ENCODE measurements around the gene SPEF1.
"Not testable (repeated sequence)": the region's sequence is repeated elsewhere in the genome, so short reads cannot be mapped to it uniquely, and the experiment has no call there.

The SPEF1 gene

GRCh38 chr20:3798908-3799248, 17.6 kb upstream of the SPEF1 start:
- peaks cover 29 to 37% of the 10 kb centered on the region in 2 donors for H3K36me3 ChIP-seq (ENCODE audit: control insufficient read depth in 1 of 2, insufficient read depth in 2 of 2, low read length in 2 of 2)
- no peak overlapping the region for H3K27ac ChIP-seq (ENCODE audit: low read depth, low read length)
- H3K27me3 ChIP-seq (ENCODE audit: control insufficient read depth in 1 of 2, insufficient read depth in 2 of 2, low read length in 2 of 2) = no peaks in the 10 kb centered on the region
- no peak overlapping the region for H3K4me3 ChIP-seq (ENCODE audit: low read depth in 1 of 2, low read length in 2 of 2)
- H3K4me1 ChIP-seq (ENCODE audit: control insufficient read depth in 1 of 2, insufficient read depth in 2 of 2, low read length in 2 of 2) = peaks cover 38 to 46% of the 10 kb centered on the region in 2 donors
- no peaks in the 10 kb centered on the region for H3K9me3 ChIP-seq (ENCODE audit: control insufficient read depth in 1 of 2, low read length in 2 of 2)
- no peak overlapping the region for H3K9ac ChIP-seq (ENCODE audit: low read depth in 1 of 2, low read length in 2 of 2)

GRCh38 chr20:3798373-3798768, 17.1 kb upstream of the SPEF1 start:
- no peaks in the 10 kb centered on the region for H3K27me3 ChIP-seq (ENCODE audit: control insufficient read depth in 1 of 2, insufficient read depth in 2 of 2, low read length in 2 of 2)
- peak overlapping the region; percentile 23 for H3K27ac ChIP-seq (ENCODE audit: low read depth, low read length)
- no peaks in the 10 kb centered on the region for H3K9me3 ChIP-seq (ENCODE audit: control insufficient read depth in 1 of 2, low read length in 2 of 2)
- H3K36me3 ChIP-seq (ENCODE audit: control insufficient read depth in 1 of 2, insufficient read depth in 2 of 2, low read length in 2 of 2) = peaks cover 27 to 32% of the 10 kb centered on the region in 2 donors
- peak overlapping the region; percentile 15 to 62 for H3K9ac ChIP-seq (ENCODE audit: low read depth in 1 of 2, low read length in 2 of 2)
- H3K4me1 ChIP-seq (ENCODE audit: control insufficient read depth in 1 of 2, insufficient read depth in 2 of 2, low read length in 2 of 2) = peaks cover 38 to 46% of the 10 kb centered on the region in 2 donors
- peak overlapping the region; percentile 40 to 89 for H3K4me3 ChIP-seq (ENCODE audit: low read depth in 1 of 2, low read length in 2 of 2)

GRCh38 chr20:3797592-3798372, 16.5 kb upstream of the SPEF1 start:
- Histone ChIP-seq H3K36me3 (ENCODE audit: control insufficient read depth in 1 of 2, insufficient read depth in 2 of 2, low read length in 2 of 2) (peaks cover 21 to 26% of the 10 kb centered on the region in 2 donors), H3K9me3 (ENCODE audit: control insufficient read depth in 1 of 2, low read length in 2 of 2) (no peaks in the 10 kb centered on the region), H3K4me1 (ENCODE audit: control insufficient read depth in 1 of 2, insufficient read depth in 2 of 2, low read length in 2 of 2) (peaks cover 38 to 46% of the 10 kb centered on the region in 2 donors), H3K4me3 (ENCODE audit: low read depth in 1 of 2, low read length in 2 of 2) (peak overlapping the region; percentile 84 to 89), H3K9ac (ENCODE audit: low read depth in 1 of 2, low read length in 2 of 2) (peak overlapping the region; percentile 62 to 70), H3K27me3 (ENCODE audit: control insufficient read depth in 1 of 2, insufficient read depth in 2 of 2, low read length in 2 of 2) (no peaks in the 10 kb centered on the region), H3K27ac (ENCODE audit: low read depth, low read length) (peak overlapping the region; percentile 53)

- peak overlapping the region; percentile 53 for H3K27ac ChIP-seq (ENCODE audit: low read depth, low read length)
- H3K27me3 ChIP-seq (ENCODE audit: control insufficient read depth in 1 of 2, insufficient read depth in 2 of 2, low read length in 2 of 2) = no peaks in the 10 kb centered on the region
- peak overlapping the region; percentile 62 to 70 for H3K9ac ChIP-seq (ENCODE audit: low read depth in 1 of 2, low read length in 2 of 2)
- no peaks in the 10 kb centered on the region for H3K9me3 ChIP-seq (ENCODE audit: control insufficient read depth in 1 of 2, low read length in 2 of 2)
- H3K4me1 ChIP-seq (ENCODE audit: control insufficient read depth in 1 of 2, insufficient read depth in 2 of 2, low read length in 2 of 2) = peaks cover 38 to 46% of the 10 kb centered on the region in 2 donors
- H3K36me3 ChIP-seq (ENCODE audit: control insufficient read depth in 1 of 2, insufficient read depth in 2 of 2, low read length in 2 of 2) = peaks cover 17 to 20% of the 10 kb centered on the region in 2 donors
- H3K4me3 ChIP-seq (ENCODE audit: low read depth in 1 of 2, low read length in 2 of 2) = peak overlapping the region; percentile 84 to 89
Observed at GRCh38 chr20:3797226-3797545, 15.9 kb upstream of the SPEF1 start.

- peak overlapping the region; percentile 84 to 89 for H3K4me3 ChIP-seq (ENCODE audit: low read depth in 1 of 2, low read length in 2 of 2)
- H3K27me3 ChIP-seq (ENCODE audit: control insufficient read depth in 1 of 2, insufficient read depth in 2 of 2, low read length in 2 of 2) = no peaks in the 10 kb centered on the region
- H3K27ac ChIP-seq (ENCODE audit: low read depth, low read length) = no peak overlapping the region
- H3K36me3 ChIP-seq (ENCODE audit: control insufficient read depth in 1 of 2, insufficient read depth in 2 of 2, low read length in 2 of 2) = peaks cover 15 to 16% of the 10 kb centered on the region in 2 donors
- no peaks in the 10 kb centered on the region for H3K9me3 ChIP-seq (ENCODE audit: control insufficient read depth in 1 of 2, low read length in 2 of 2)
- H3K9ac ChIP-seq (ENCODE audit: low read depth in 1 of 2, low read length in 2 of 2) = peak overlapping the region; percentile 62 to 70
- peaks cover 38 to 46% of the 10 kb centered on the region in 2 donors for H3K4me1 ChIP-seq (ENCODE audit: control insufficient read depth in 1 of 2, insufficient read depth in 2 of 2, low read length in 2 of 2)
Observed at GRCh38 chr20:3796477-3797225, 15.4 kb upstream of the SPEF1 start.

GRCh38 chr20:3795511-3796468, 14.5 kb upstream of the SPEF1 start, which contains the start of gene CDC25B:
Gene CDC25B, plus strand, starts transcription at chr20:3796310. Its CDS starts 222 bp downstream, at chr20:3796532.
- peak within 1 kb of the TSS; percentile 96 for H3K27ac ChIP-seq (ENCODE audit: low read depth, low read length)
- no peaks in the 10 kb centered on the region for H3K27me3 ChIP-seq (ENCODE audit: control insufficient read depth in 1 of 2, insufficient read depth in 2 of 2, low read length in 2 of 2)
- H3K4me1 ChIP-seq (ENCODE audit: control insufficient read depth in 1 of 2, insufficient read depth in 2 of 2, low read length in 2 of 2) = peaks cover 38 to 46% of the 10 kb centered on the region in 2 donors
- no peaks in the 10 kb centered on the region for H3K9me3 ChIP-seq (ENCODE audit: control insufficient read depth in 1 of 2, low read length in 2 of 2)
- peak within 1 kb of the TSS; percentile 89 to 93 for H3K4me3 ChIP-seq (ENCODE audit: low read depth in 1 of 2, low read length in 2 of 2)
- H3K36me3 ChIP-seq (ENCODE audit: control insufficient read depth in 1 of 2, insufficient read depth in 2 of 2, low read length in 2 of 2) = peaks cover 7% of the 10 kb centered on the region in 2 donors
- H3K9ac ChIP-seq (ENCODE audit: low read depth in 1 of 2, low read length in 2 of 2) = peak within 1 kb of the TSS; percentile 94 to 95

- Histone ChIP-seq H3K4me3 (ENCODE audit: low read depth in 1 of 2, low read length in 2 of 2) (peak overlapping the region; percentile 89 to 93), H3K27me3 (ENCODE audit: control insufficient read depth in 1 of 2, insufficient read depth in 2 of 2, low read length in 2 of 2) (no peaks in the 10 kb centered on the region), H3K27ac (ENCODE audit: low read depth, low read length) (peak overlapping the region; percentile 96), H3K4me1 (ENCODE audit: control insufficient read depth in 1 of 2, insufficient read depth in 2 of 2, low read length in 2 of 2) (peaks cover 30 to 39% of the 10 kb centered on the region in 2 donors), H3K9ac (ENCODE audit: low read depth in 1 of 2, low read length in 2 of 2) (peak overlapping the region in 1 of 2 donors; percentile 95), H3K9me3 (ENCODE audit: control insufficient read depth in 1 of 2, low read length in 2 of 2) (no peaks in the 10 kb centered on the region), H3K36me3 (ENCODE audit: control insufficient read depth in 1 of 2, insufficient read depth in 2 of 2, low read length in 2 of 2) (no peaks in the 10 kb centered on the region)
Observed at GRCh38 chr20:3794701-3795420, 13.6 kb upstream of the SPEF1 start.

GRCh38 chr20:3794168-3794567, 12.9 kb upstream of the SPEF1 start:
- H3K9me3 ChIP-seq (ENCODE audit: control insufficient read depth in 1 of 2, low read length in 2 of 2); H3K4me3 ChIP-seq (ENCODE audit: low read depth in 1 of 2, low read length in 2 of 2); H3K9ac ChIP-seq (ENCODE audit: low read depth in 1 of 2, low read length in 2 of 2); H3K36me3 ChIP-seq (ENCODE audit: control insufficient read depth in 1 of 2, insufficient read depth in 2 of 2, low read length in 2 of 2); H3K27me3 ChIP-seq (ENCODE audit: control insufficient read depth in 1 of 2, insufficient read depth in 2 of 2, low read length in 2 of 2); H3K27ac ChIP-seq (ENCODE audit: low read depth, low read length): not testable (repeated sequence)
- H3K4me1 ChIP-seq (ENCODE audit: control insufficient read depth in 1 of 2, insufficient read depth in 2 of 2, low read length in 2 of 2) = peaks cover 23 to 33% of the 10 kb centered on the region in 2 donors

- peaks cover 29 to 34% of the 10 kb centered on the region in 2 donors for H3K4me1 ChIP-seq (ENCODE audit: control insufficient read depth in 1 of 2, insufficient read depth in 2 of 2, low read length in 2 of 2)
- not testable (repeated sequence) for H3K36me3 ChIP-seq (ENCODE audit: control insufficient read depth in 1 of 2, insufficient read depth in 2 of 2, low read length in 2 of 2); H3K27me3 ChIP-seq (ENCODE audit: control insufficient read depth in 1 of 2, insufficient read depth in 2 of 2, low read length in 2 of 2); H3K4me3 ChIP-seq (ENCODE audit: low read depth in 1 of 2, low read length in 2 of 2); H3K9ac ChIP-seq (ENCODE audit: low read depth in 1 of 2, low read length in 2 of 2); H3K27ac ChIP-seq (ENCODE audit: low read depth, low read length); H3K9me3 ChIP-seq (ENCODE audit: control insufficient read depth in 1 of 2, low read length in 2 of 2)
Observed at GRCh38 chr20:3789201-3789600, 8.0 kb upstream of the SPEF1 start.

Measured in duodenal mucosa (tissue), 2 donors.